Hepatocyte (in vitro differentiated cells): Measurements from ENCODE around the gene HAUS1.

Experiments
- EZH2 ChIP-seq: fragments of 200-600 bp; sonication (generic); IDR thresholded peaks from 2 replicates; pipeline ENCODE4 v1.6.1; 2016; ENCODE audit warnings: antibody characterized with exemption, mild to moderate bottlenecking, borderline replicate concordance
- EZH2phosphoT487 ChIP-seq: fragments of 200-600 bp; sonication (generic); IDR thresholded peaks from one replicate; pipeline ENCODE4 v1.6.1; 2018; ENCODE audit warnings: antibody characterized with exemption, mild to moderate bottlenecking, low read depth, moderate library complexity; ENCODE audit not compliant: unreplicated experiment, severe bottlenecking
- TF ChIP-seq, protein P1 (sequence below): fragments of 200-600 bp; sonication (generic); IDR thresholded peaks from 2 replicates; pipeline ENCODE4 v1.5.1; 2016; ENCODE audit warnings: antibody characterized with exemption, mild to moderate bottlenecking; ENCODE audit not compliant: poor library complexity

GRCh38 chr18:46061796-46062195 lies 42.4 kb upstream of the HAUS1 start:
- TF ChIP-seq EZH2 (no peak), EZH2phosphoT487 (no peak)
- TF ChIP-seq, protein P1, sequence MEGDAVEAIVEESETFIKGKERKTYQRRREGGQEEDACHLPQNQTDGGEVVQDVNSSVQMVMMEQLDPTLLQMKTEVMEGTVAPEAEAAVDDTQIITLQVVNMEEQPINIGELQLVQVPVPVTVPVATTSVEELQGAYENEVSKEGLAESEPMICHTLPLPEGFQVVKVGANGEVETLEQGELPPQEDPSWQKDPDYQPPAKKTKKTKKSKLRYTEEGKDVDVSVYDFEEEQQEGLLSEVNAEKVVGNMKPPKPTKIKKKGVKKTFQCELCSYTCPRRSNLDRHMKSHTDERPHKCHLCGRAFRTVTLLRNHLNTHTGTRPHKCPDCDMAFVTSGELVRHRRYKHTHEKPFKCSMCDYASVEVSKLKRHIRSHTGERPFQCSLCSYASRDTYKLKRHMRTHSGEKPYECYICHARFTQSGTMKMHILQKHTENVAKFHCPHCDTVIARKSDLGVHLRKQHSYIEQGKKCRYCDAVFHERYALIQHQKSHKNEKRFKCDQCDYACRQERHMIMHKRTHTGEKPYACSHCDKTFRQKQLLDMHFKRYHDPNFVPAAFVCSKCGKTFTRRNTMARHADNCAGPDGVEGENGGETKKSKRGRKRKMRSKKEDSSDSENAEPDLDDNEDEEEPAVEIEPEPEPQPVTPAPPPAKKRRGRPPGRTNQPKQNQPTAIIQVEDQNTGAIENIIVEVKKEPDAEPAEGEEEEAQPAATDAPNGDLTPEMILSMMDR, result no peak
